Heart left ventricle (tissue), 16 donors: ENCODE measurements around the gene VPS45. TPM values are rescaled to one million over a fixed set of nuclear protein-coding genes. Genes with fewer than 3 reads are reported as not detected.
A peak's percentile ranks its signal among the peaks of the same experiment; 100 is the strongest.

Experiments
- ATAC-seq, 4 donors: fragments of 200-7000 bp; cut with Tn5 transposase; one replicate each; pipeline ENCODE4 v1.9.1; 2020 to 2022; ENCODE audit warnings: moderate library complexity in 4 of 4, mild to moderate bottlenecking in 3 of 4, moderate number of reproducible peaks in 1 of 4
- DNase-seq, 5 donors: peaks; one replicate each; pipeline ENCODE4 v3.0.0-alpha.2; 2020
- H3K27ac ChIP-seq, 12 donors: fragments of 200-600 bp; sonication (generic) in 4 of 12; one replicate each; pipeline versions ENCODE4 v1.5.0 to v1.8.0; 2016 to 2022; ENCODE audit warnings: mild to moderate bottlenecking in 2 of 12
- H3K27me3 ChIP-seq, 9 donors: fragments of 200-600 bp; sonication (generic) in 2 of 9; one replicate each; pipeline versions ENCODE4 v1.5.1 to v1.8.0; 2016 to 2022; ENCODE audit warnings: mild to moderate bottlenecking in 3 of 9
- H3K36me3 ChIP-seq, 9 donors: fragments of 200-600 bp; sonication (generic) in 2 of 9; one replicate each; pipeline versions ENCODE4 v1.5.0 to v1.8.0; 2018 to 2022; ENCODE audit warnings: mild to moderate bottlenecking in 2 of 9
- H3K4me1 ChIP-seq, 12 donors: fragments of 200-600 bp; sonication (generic) in 4 of 12; one replicate each; pipeline versions ENCODE4 v1.5.0 to v1.8.0; 2016 to 2022; ENCODE audit warnings: mild to moderate bottlenecking in 3 of 12
- H3K4me3 ChIP-seq, 12 donors: fragments of 200-600 bp; sonication (generic) in 4 of 12; one replicate each; pipeline versions ENCODE4 v1.5.0 to v1.8.0; 2017 to 2022; ENCODE audit warnings: mild to moderate bottlenecking in 9 of 12, moderate library complexity in 4 of 12
- H3K9me3 ChIP-seq, 12 donors: fragments of 200-600 bp; sonication (generic) in 4 of 12; one replicate each; pipeline versions ENCODE4 v1.5.0 to v1.8.0; 2016 to 2022; ENCODE audit warnings: mild to moderate bottlenecking in 1 of 12
- CTCF ChIP-seq, 12 donors: fragments of 200-600 bp; sonication (generic) in 4 of 12; IDR thresholded peaks; one replicate each; pipeline versions ENCODE4 v1.5.0 to v1.8.0; 2018 to 2022; ENCODE audit warnings: antibody characterized with exemption in 12 of 12, mild to moderate bottlenecking in 5 of 12
- POLR2A ChIP-seq, 2 donors: fragments of 450-650 bp; IDR thresholded peaks; one replicate each; pipeline ENCODE4 v1.6.1; 2017; ENCODE audit warnings: antibody characterized with exemption in 2 of 2, mild to moderate bottlenecking in 2 of 2, moderate library complexity in 2 of 2
- WGBS, 4 donors: extraction: QIAGEN DNeasy Blood & Tissue Kit in 2 of 4; methylation state at CpG; one replicate each; pipeline versions ENCODE4 v1.1.5 to v1.1.7; 2013 to 2018; 5-methylcytosine and 5-hydroxymethylcytosine counted together
- intact Hi-C, 10 donors: fragments of 100-400 bp; cut with DNase I; formaldehyde crosslinking; loops; one replicate each; pipeline versions ENCODE4 v1.11.1 to v1.14.2; 2022
- polyA plus RNA-seq, 2 donors: library from polyadenylated mRNA; stranded (reverse); fragments of 200-250 nt; gene quantifications; one replicate each; pipeline ENCODE4 v1.2.3, GENCODE V29; 2013
- total RNA-seq, 9 donors: library from RNA; depleted of rRNA in 2 of 9; stranded (reverse); fragments of >200 nt in 2 of 9; fragmentation: NEBNext Ultra II Directional in 3 of 9; extraction: Animal tissue kit (Norgen Biotek cat#: 25700) in 3 of 9; gene quantifications; one replicate each; pipeline versions ENCODE4 v1.1.0 to v1.2.4, GENCODE V29; 2016 to 2023
- donor health status: ischemic (EF 13 %, LVEDD 7.1; RV severe dilation, severe dysfunction).
- donor health status: healthy with polysubstance abuse.
- donor health status: DM: no; HTN: yes; CAD: no.
- donor health status: DM: no; HTN: no; CAD: no.
- donor health status: ischemic (EF 25% LVEDD 6.9; RV normal size, moderate dysfunction).
- donor health status: ischemic (EF 25% LVEDD 5.7; RV mildly dilated, moderate dysfunction).
- donor health status: healthy.
- donor health status: DM: yes; HTN: yes; CAD: no.
- donor health status: ischemic (EF 35%, LVEDD 5.7; RV mildly dilated, moderate dysfunction).
- donor health status: nonischemic (EF 11% LVEDD 7.7; RV severe dilation, severe dysfunction).
- donor health status: DM: yes; HTN: yes; CAD: no.
- donor health status: PGD.
- donor health status: ischemic (EF 29% LVEDD 5.4; RV normal size, mild dysfunction).
- donor health status: nonischemic (EF 23%, LVEDD 6.1; RV moderate dilation, normal function).

The VPS45 gene
- total and polyA plus RNA-seq, 11 donors = 30.4 to 67.7 (median 49.2) TPM

- no peak for ATAC-seq
- Histone ChIP-seq H3K36me3 (peaks cover 3 to 97% (median 59%) of the 10 kb centered on the region in 9 donors), H3K9me3 (no peaks in the 10 kb centered on the region), H3K4me3 (no peak overlapping the region), H3K4me1 (peaks cover 0 to 11% (median 6%) of the 10 kb centered on the region in 12 donors), H3K27ac (no peak overlapping the region), H3K27me3 (no peaks in the 10 kb centered on the region)
- WGBS, 4 donors = 41 to 52% (median 45%) methylated on average over 2 of the region's 2 CpGs
- TF ChIP-seq CTCF (IDR thresholded peaks at IDR 0.05) (no peak), POLR2A (IDR thresholded peaks at IDR 0.05) (no peak)
- intact Hi-C loops = no loop called here
- DNase-seq = no peak
Observed at GRCh38 chr1:150085406-150085805, 17.8 kb downstream of the VPS45 start.

DNA sequence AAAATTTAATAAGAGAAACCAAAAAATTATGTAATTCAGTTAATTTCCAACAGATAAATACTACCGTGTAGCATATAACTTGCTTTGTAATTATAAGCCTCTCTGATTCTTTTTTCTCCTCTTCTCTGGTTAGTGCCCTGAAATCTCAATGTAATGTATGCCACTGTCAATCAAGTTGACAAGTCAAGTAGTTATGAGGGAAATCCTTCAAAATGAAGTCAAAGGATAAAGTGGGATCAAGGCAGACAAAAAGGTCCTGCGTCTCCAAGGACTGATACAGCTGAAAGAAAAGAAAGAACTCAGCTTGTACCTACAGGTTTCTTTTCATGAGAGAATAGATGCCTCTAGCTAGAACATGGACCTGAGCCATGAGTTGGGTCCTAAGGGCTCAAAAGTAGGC is 19.8 kb downstream of the VPS45 start:
- 86 to 90% (median 89%) methylated on average over 2 of the region's 2 CpGs for WGBS, 4 donors
- Histone ChIP-seq H3K4me3 (no peak overlapping the region), H3K4me1 (peaks cover 0 to 29% (median 0%) of the 10 kb centered on the region in 12 donors), H3K9me3 (no peaks in the 10 kb centered on the region), H3K36me3 (peaks cover 3 to 98% (median 48%) of the 10 kb centered on the region in 9 donors), H3K27me3 (no peaks in the 10 kb centered on the region), H3K27ac (no peak overlapping the region)
- TF ChIP-seq CTCF (IDR thresholded peaks at IDR 0.05) (no peak), POLR2A (IDR thresholded peaks at IDR 0.05) (no peak)
- DNase-seq (no peak), ATAC-seq (no peak)
- intact Hi-C loops = no loop called here

- Histone ChIP-seq H3K27ac (peak overlapping the region in 2 of 12 donors; percentile 15 to 64), H3K27me3 (no peaks in the 10 kb centered on the region), H3K36me3 (peaks cover 0 to 98% (median 38%) of the 10 kb centered on the region in 9 donors), H3K4me1 (peaks cover 0 to 31% (median 5%) of the 10 kb centered on the region in 12 donors), H3K9me3 (no peaks in the 10 kb centered on the region), H3K4me3 (no peak overlapping the region)
- 78 to 85% (median 80%) methylated on average over 3 of the region's 3 CpGs for WGBS, 4 donors
- DNase-seq = no peak
- ATAC-seq = peak in 1 of 4 donors; percentile 41
- TF ChIP-seq CTCF (IDR thresholded peaks at IDR 0.05) = no peak
- no peak for TF ChIP-seq POLR2A (IDR thresholded peaks at IDR 0.05)
- intact Hi-C loops = loop anchor here in 1 of 10 donors (5.0 kb wide), 1 partner anchor 62 kb away; no protein-coding TSS in a partner anchor
Observed at GRCh38 chr1:150089846-150090520, 22.4 kb downstream of the VPS45 start.

DNA sequence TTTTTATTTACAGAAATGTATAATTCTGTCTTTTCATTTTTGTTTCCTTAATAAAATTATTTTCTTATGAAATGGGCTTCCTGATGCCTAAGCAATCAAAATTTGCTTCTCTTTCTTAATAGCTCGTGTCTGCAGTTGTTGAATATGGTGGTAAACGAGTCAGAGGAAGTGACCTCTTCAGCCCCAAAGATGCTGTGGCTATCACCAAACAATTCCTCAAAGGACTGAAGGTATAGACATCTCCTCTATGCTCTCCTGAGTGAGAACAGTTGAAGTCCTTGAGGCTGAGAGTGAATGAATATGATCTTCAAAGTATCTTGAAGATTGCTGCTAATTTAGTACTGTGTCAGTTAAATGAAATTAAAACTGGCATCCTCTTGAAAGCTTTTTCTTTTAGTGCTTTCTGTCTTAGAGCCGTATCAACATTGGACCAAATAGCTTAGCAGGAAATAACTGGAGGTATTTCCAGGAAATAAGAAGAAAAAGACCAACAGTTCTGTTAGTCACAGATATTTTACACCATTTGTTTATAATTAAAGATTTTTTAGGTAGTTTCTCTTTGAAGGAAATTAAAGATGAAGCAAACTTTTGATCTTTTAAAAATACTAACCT is 24.7 kb downstream of the VPS45 start:
- H3K9me3 ChIP-seq = no peaks in the 10 kb centered on the region
- WGBS, 4 donors = 67 to 70% (median 69%) methylated on average over 3 of the region's 3 CpGs
- intact Hi-C loops = loop anchor here in 1 of 10 donors (5.0 kb wide), 1 partner anchor 60 kb away; no protein-coding TSS in a partner anchor
- TF ChIP-seq CTCF (IDR thresholded peaks at IDR 0.05) (no peak), POLR2A (IDR thresholded peaks at IDR 0.05) (no peak)
- H3K4me1 ChIP-seq = peaks cover 0 to 31% (median 5%) of the 10 kb centered on the region in 12 donors
- ATAC-seq = no peak
- H3K27me3 ChIP-seq = no peaks in the 10 kb centered on the region
- no peak for DNase-seq
- H3K27ac ChIP-seq = peak overlapping the region in 2 of 12 donors; percentile 7 to 40
- H3K36me3 ChIP-seq = peaks cover 0 to 95% (median 43%) of the 10 kb centered on the region in 9 donors
- H3K4me3 ChIP-seq = no peak overlapping the region
